ENCODE results near the gene CABCOCO1. TPM values are rescaled to one million over a fixed set of nuclear protein-coding genes. Genes with fewer than 3 reads are reported as not detected.

The CABCOCO1 gene
- total RNA-seq, 2 donors from 2014 or later: 1.0 to 1.1 TPM

DNA sequence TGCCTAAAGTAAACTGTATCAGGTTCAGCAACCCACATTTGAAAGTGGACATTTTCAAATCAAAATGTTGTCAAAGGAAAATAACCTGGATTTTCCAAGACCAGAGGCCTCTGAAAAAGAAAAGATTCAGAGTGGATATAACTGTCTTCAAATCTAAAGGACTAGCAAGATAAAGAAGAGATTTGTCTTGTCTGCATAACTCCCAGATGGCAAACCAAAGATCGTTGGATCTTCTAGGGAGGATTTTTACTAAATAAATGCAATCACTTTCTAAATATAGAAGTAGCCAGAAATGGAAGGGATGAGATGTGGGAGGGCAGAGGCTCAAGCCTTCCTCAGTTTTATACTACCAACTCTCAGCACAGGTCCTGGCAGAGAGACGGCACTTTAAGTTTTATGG is 39.0 kb downstream of the CABCOCO1 start:
- Histone ChIP-seq H3K9me3 (ENCODE audit: control insufficient read depth, low read length) (no peaks in the 10 kb centered on the region), H3K36me3 (ENCODE audit: control insufficient read depth, insufficient read depth, low read length) (no peaks in the 10 kb centered on the region), H3K9ac (ENCODE audit: extremely low read depth, low read length, poor library complexity, severe bottlenecking) (no peak overlapping the region), H3K27ac (ENCODE audit: low read depth, low read length) (no peak overlapping the region), H3K4me3 (ENCODE audit: low read length) (no peak overlapping the region), H3K4me1 (ENCODE audit: control insufficient read depth, insufficient read depth, low read length) (no peaks in the 10 kb centered on the region), H3K27me3 (ENCODE audit: control insufficient read depth, insufficient read depth, low read length, poor library complexity, severe bottlenecking) (no peaks in the 10 kb centered on the region)
- Mint-ChIP-seq H3K27ac (no peak overlapping the region), H3K9me3 (no peaks in the 10 kb centered on the region), H3K4me1 (no peaks in the 10 kb centered on the region), H3K4me3 (no peak overlapping the region), H3K36me3 (ENCODE audit: low read depth) (no peaks in the 10 kb centered on the region), H3K27me3 (ENCODE audit: insufficient read depth) (no peaks in the 10 kb centered on the region)
- TF ChIP-seq, protein P1, sequence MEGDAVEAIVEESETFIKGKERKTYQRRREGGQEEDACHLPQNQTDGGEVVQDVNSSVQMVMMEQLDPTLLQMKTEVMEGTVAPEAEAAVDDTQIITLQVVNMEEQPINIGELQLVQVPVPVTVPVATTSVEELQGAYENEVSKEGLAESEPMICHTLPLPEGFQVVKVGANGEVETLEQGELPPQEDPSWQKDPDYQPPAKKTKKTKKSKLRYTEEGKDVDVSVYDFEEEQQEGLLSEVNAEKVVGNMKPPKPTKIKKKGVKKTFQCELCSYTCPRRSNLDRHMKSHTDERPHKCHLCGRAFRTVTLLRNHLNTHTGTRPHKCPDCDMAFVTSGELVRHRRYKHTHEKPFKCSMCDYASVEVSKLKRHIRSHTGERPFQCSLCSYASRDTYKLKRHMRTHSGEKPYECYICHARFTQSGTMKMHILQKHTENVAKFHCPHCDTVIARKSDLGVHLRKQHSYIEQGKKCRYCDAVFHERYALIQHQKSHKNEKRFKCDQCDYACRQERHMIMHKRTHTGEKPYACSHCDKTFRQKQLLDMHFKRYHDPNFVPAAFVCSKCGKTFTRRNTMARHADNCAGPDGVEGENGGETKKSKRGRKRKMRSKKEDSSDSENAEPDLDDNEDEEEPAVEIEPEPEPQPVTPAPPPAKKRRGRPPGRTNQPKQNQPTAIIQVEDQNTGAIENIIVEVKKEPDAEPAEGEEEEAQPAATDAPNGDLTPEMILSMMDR (conservative IDR thresholded peaks at IDR 0.05): no peak
- DNase-seq: no peak
- WGBS, 2 experiments (ENCODE audit: insufficient coverage in 1 of 2, insufficient read length in 1 of 2): 89% methylated on average over 2 of the region's 2 CpGs; no CpG with 5 or more reads in 1 of the 2 experiments

DNA sequence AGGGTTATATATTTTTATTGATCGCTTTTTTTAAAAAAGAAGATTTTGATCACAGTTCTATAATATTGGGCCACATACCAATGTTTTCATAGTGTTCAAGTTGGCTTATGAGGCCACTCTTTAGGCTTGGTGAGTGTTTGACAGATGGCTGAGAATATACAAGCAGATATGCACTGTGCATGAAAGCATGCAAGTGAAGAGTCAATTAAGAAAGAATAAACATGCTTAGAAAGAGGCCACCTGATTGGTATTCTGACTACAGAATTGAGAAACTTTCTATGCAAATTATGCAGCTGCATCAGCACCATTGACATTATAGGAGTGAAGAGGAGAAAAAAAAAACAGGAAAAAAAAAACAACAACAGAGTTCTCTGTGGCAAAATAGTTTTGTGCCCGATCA is 39.9 kb downstream of the CABCOCO1 start:
- H3K4me3 Mint-ChIP-seq: no peak overlapping the region
- no peaks in the 10 kb centered on the region for H3K36me3 Mint-ChIP-seq (ENCODE audit: low read depth)
- no peak for DNase-seq
- Histone ChIP-seq H3K27me3 (ENCODE audit: control insufficient read depth, insufficient read depth, low read length, poor library complexity, severe bottlenecking) (no peaks in the 10 kb centered on the region), H3K4me3 (ENCODE audit: low read length) (no peak overlapping the region), H3K27ac (ENCODE audit: low read depth, low read length) (no peak overlapping the region), H3K9me3 (ENCODE audit: control insufficient read depth, low read length) (no peaks in the 10 kb centered on the region), H3K9ac (ENCODE audit: extremely low read depth, low read length, poor library complexity, severe bottlenecking) (no peak overlapping the region), H3K36me3 (ENCODE audit: control insufficient read depth, insufficient read depth, low read length) (no peaks in the 10 kb centered on the region), H3K4me1 (ENCODE audit: control insufficient read depth, insufficient read depth, low read length) (no peaks in the 10 kb centered on the region)
- TF ChIP-seq, protein P1 (conservative IDR thresholded peaks at IDR 0.05): no peak
- 72% methylated on average over 2 of the region's 2 CpGs; no CpG with 5 or more reads in 1 of the 2 experiments for WGBS, 2 experiments (ENCODE audit: insufficient coverage in 1 of 2, insufficient read length in 1 of 2)
- H3K4me1 Mint-ChIP-seq: no peaks in the 10 kb centered on the region
- no peaks in the 10 kb centered on the region for H3K9me3 Mint-ChIP-seq
- no peaks in the 10 kb centered on the region for H3K27me3 Mint-ChIP-seq (ENCODE audit: insufficient read depth)
- H3K27ac Mint-ChIP-seq: no peak overlapping the region

DNA sequence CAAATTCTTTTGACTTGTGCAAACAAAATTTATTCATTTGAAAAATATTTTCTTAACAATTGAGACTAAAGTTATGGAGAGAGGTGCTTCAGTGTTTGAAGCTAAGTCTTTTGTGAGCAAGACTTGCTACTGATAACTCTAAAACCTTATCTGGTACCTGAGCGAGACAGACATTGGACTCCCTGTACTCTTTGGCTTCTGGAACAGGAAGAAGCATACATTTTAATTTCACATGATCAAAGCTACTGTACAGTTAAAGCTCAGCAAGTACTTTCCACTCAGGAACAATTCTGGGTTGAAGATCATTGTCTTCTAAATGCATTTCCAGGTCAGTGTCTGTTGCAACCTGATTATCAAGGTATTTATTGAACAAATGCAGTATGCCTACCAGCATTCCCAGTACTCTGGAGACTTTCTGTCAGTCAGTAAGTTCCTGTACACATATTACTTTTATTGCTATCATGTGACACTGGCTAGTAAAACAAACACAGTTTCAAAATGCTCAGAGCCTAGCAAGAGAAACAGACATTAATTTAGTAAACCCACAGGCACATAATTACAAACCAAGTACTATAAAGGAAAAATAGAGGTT is 42.4 kb downstream of the CABCOCO1 start:
- no peaks in the 10 kb centered on the region for H3K36me3 Mint-ChIP-seq (ENCODE audit: low read depth)
- H3K4me3 Mint-ChIP-seq: no peak overlapping the region
- no peak overlapping the region for H3K4me3 ChIP-seq (ENCODE audit: low read length)
- H3K27me3 Mint-ChIP-seq (ENCODE audit: insufficient read depth): no peaks in the 10 kb centered on the region
- no peaks in the 10 kb centered on the region for H3K4me1 Mint-ChIP-seq
- no peaks in the 10 kb centered on the region for H3K9me3 ChIP-seq (ENCODE audit: control insufficient read depth, low read length)
- no peaks in the 10 kb centered on the region for H3K27me3 ChIP-seq (ENCODE audit: control insufficient read depth, insufficient read depth, low read length, poor library complexity, severe bottlenecking)
- no peaks in the 10 kb centered on the region for H3K9me3 Mint-ChIP-seq
- no peaks in the 10 kb centered on the region for H3K36me3 ChIP-seq (ENCODE audit: control insufficient read depth, insufficient read depth, low read length)
- H3K9ac ChIP-seq (ENCODE audit: extremely low read depth, low read length, poor library complexity, severe bottlenecking): no peak overlapping the region
- H3K27ac Mint-ChIP-seq: no peak overlapping the region
- no peaks in the 10 kb centered on the region for H3K4me1 ChIP-seq (ENCODE audit: control insufficient read depth, insufficient read depth, low read length)
- TF ChIP-seq, protein P1 (conservative IDR thresholded peaks at IDR 0.05): no peak
- H3K27ac ChIP-seq (ENCODE audit: low read depth, low read length): no peak overlapping the region
- WGBS, 2 experiments (ENCODE audit: insufficient coverage in 1 of 2, insufficient read length in 1 of 2): 88% methylated on average over 1 of the region's 1 CpG; no CpG with 5 or more reads in 1 of the 2 experiments
- DNase-seq: no peak

All from endodermal cell (in vitro differentiated cells).